VCaP (cell line): ENCODE results near the gene GMCL1.

ENCODE experiments used
- H3K27ac ChIP-seq: fragments of 450-650 bp; 2 replicates; pipeline ENCODE4 v1.5.1; 2017
- TF ChIP-seq, protein P1 (sequence below): fragments of 450-650 bp; conservative IDR thresholded peaks from 2 replicates; pipeline ENCODE4 v1.5.1; 2017; ENCODE audit warnings: mild to moderate bottlenecking, moderate library complexity

The GMCL1 gene

DNA sequence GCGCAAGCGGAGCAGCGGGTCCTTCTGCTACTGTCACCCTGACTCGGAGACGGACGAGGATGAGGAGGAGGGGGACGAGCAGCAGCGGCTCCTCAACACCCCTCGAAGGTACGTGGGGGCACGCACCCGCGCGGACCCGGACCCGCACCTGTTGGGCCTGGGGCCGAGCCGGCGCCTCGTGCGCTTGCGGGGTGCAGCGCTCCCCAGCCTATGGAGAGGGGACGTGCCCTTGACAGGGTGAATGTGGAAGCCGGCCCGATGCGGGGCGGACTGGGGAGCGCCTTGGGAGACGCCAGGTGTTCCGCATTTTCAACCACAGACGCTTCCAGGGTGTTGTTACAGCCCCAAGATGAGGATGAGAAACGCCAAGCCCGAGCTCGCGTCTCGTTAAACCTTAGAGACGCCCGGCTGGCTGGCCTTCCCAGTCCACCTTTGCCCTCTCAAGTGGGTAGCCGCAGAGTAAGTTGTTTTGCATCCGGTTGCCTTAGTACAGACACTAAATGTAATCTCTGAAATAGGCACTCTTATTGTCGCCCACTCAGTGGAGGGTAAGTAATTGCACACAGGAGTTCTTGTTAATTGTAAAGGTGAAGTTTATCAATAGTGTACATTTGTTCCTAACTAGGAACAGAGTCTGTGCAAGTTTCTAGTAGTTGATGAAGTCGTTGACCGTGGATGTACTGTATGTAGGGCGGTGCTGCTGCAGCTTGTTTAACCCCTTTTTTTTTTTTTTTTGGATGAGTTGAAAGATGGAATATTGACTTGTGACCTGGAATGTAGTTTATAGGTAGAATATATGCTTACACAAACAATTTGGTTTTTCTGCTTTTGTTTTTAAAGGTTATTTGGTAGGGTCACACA, 815 bp downstream of the GMCL1 start:
- H3K27ac ChIP-seq = peak overlapping the region; percentile 89
- TF ChIP-seq, protein P1, sequence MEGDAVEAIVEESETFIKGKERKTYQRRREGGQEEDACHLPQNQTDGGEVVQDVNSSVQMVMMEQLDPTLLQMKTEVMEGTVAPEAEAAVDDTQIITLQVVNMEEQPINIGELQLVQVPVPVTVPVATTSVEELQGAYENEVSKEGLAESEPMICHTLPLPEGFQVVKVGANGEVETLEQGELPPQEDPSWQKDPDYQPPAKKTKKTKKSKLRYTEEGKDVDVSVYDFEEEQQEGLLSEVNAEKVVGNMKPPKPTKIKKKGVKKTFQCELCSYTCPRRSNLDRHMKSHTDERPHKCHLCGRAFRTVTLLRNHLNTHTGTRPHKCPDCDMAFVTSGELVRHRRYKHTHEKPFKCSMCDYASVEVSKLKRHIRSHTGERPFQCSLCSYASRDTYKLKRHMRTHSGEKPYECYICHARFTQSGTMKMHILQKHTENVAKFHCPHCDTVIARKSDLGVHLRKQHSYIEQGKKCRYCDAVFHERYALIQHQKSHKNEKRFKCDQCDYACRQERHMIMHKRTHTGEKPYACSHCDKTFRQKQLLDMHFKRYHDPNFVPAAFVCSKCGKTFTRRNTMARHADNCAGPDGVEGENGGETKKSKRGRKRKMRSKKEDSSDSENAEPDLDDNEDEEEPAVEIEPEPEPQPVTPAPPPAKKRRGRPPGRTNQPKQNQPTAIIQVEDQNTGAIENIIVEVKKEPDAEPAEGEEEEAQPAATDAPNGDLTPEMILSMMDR = no peak

- peak overlapping the region; percentile 89 for H3K27ac ChIP-seq
Measured at GRCh38 chr2:69830906-69831241, 1.4 kb downstream of the GMCL1 start.

DNA sequence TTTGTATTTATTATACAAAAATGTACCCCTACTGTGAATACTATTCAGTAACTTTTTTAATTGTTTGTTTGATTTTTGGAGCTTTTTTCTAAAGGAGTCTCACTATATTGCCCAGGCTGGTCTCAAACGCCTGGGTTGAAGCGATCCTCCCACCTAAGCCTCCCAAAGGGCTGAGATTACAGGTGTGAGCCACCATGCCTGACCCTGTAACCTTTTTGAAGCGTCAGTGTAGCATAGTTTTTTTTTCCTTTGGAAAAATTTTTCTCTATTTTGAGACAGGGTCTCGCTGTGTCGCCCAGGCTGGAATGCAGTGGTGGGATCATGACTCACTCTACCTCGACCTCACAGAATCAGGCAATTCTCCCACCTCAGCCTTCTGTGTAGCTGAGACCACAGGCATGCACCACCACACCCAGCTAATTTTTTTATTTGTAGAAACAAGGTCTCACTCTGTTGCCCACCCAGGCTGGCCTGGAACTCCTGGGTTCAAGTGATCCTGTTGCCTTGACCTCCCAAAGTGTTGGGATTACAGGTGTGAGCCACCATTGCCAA, 2.0 kb downstream of the GMCL1 start:
- peak overlapping the region; percentile 89 for H3K27ac ChIP-seq

GRCh38 chr2:69833752-69834151, 4.3 kb downstream of the GMCL1 start:
- TF ChIP-seq, protein P1 = no peak
- H3K27ac ChIP-seq = peak overlapping the region; percentile 42

More for the DNA sequence above, 2.0 kb downstream of the GMCL1 start:
- TF ChIP-seq, protein P1 = no peak

- TF ChIP-seq, protein P1 = no peak
- H3K27ac ChIP-seq = no peak overlapping the region
Measured at GRCh38 chr2:69835666-69836065, 6.2 kb downstream of the GMCL1 start.

- TF ChIP-seq, protein P1 = no peak
Measured at GRCh38 chr2:69836316-69836715, 6.9 kb downstream of the GMCL1 start.

GRCh38 chr2:69837533-69837932, 8.1 kb downstream of the GMCL1 start:
- H3K27ac ChIP-seq = no peak overlapping the region
- TF ChIP-seq, protein P1 = no peak

More at GRCh38 chr2:69836316-69836715, 6.9 kb downstream of the GMCL1 start:
- no peak overlapping the region for H3K27ac ChIP-seq

DNA sequence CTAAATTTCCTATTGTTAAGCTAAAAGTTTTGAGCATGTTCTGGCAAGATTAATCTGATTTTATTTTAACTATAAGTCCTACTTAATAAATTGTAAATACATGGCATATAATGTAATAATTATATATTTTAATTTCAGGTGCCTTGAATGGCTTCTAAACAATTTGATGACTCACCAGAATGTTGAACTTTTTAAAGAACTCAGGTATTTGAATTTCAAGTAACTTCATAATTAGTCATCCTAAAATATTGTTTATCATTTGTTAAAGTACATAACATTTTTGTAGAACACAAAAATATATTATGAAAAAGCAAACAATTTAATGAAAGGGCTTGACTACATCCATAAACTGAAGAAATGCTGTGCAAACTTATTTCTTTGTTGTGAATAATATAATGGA, 14.5 kb downstream of the GMCL1 start:
- TF ChIP-seq, protein P1 = no peak
- H3K27ac ChIP-seq = no peak overlapping the region
